Activated gamma-delta T cell (primary cell): ENCODE measurements around the gene NFE2.
"Not testable (repeated sequence)": the region's sequence is repeated elsewhere in the genome, so short reads cannot be mapped to it uniquely, and the experiment has no call there.

Source experiments
- DNase-seq: peaks from one replicate; lab custom pipeline; 2025; lab: John Stamatoyannopoulos, UW

NFE2 gene

GRCh38 chr12:54282949-54283593 lies 17.7 kb downstream of the NFE2 start:
- no peak for DNase-seq

- not testable (repeated sequence) for DNase-seq
These were observed 19.1 kb downstream of the NFE2 start for GRCh38 chr12:54281694-54282093.

GRCh38 chr12:54281261-54281638 lies 19.6 kb downstream of the NFE2 start:
- not testable (repeated sequence) for DNase-seq

- peak; percentile 23 for DNase-seq
These were observed 20.2 kb downstream of the NFE2 start, which contains the start of gene HNRNPA1 for GRCh38 chr12:54280468-54281260. HNRNPA1 (plus strand) TSS chr12:54280726; CDS start chr12:54280808, 82 bp downstream.

GRCh38 chr12:54279632-54280467 lies 21.0 kb downstream of the NFE2 start, which contains the start of gene CBX5:
CBX5 (minus strand) TSS chr12:54280122; CDS start chr12:54257650, 22,472 bp downstream.
- peak; percentile 83 for DNase-seq

- no peak for DNase-seq
These were observed 21.6 kb downstream of the NFE2 start for GRCh38 chr12:54279227-54279631.

GRCh38 chr12:54277823-54278276 lies 23.0 kb downstream of the NFE2 start:
- DNase-seq = no peak

- DNase-seq = no peak
These were observed 24.4 kb downstream of the NFE2 start for GRCh38 chr12:54276368-54276767.

GRCh38 chr12:54273981-54274380 lies 26.8 kb downstream of the NFE2 start:
- DNase-seq = no peak

GRCh38 chr12:54272214-54272613 lies 28.6 kb downstream of the NFE2 start:
- no peak for DNase-seq

GRCh38 chr12:54270345-54270744 lies 30.5 kb downstream of the NFE2 start:
- DNase-seq = no peak

- no peak for DNase-seq
These were observed 34.0 kb downstream of the NFE2 start for GRCh38 chr12:54266852-54267251.

- DNase-seq = no peak
These were observed 35.4 kb downstream of the NFE2 start for GRCh38 chr12:54265364-54265812.

GRCh38 chr12:54262403-54262925 lies 38.4 kb downstream of the NFE2 start:
- no peak for DNase-seq

- DNase-seq = no peak
These were observed 38.9 kb downstream of the NFE2 start for GRCh38 chr12:54261815-54262402.

- DNase-seq = no peak
These were observed 41.4 kb downstream of the NFE2 start for GRCh38 chr12:54259194-54260011.

GRCh38 chr12:54258201-54258681 lies 42.6 kb downstream of the NFE2 start:
- DNase-seq = no peak

GRCh38 chr12:54257332-54257731 lies 43.5 kb downstream of the NFE2 start:
- DNase-seq = no peak

- no peak for DNase-seq
These were observed 47.6 kb downstream of the NFE2 start for GRCh38 chr12:54253240-54253639.

- no peak for DNase-seq
These were observed 49.0 kb downstream of the NFE2 start for GRCh38 chr12:54251667-54252284.
